Activated CD4-positive, alpha-beta T cell treated with anti-CD3 and anti-CD28 coated beads, Interleukin-2, amount 10 ng/mL, durations not matched to agents 24 days and 14 days (primary cell): ENCODE results near the gene TEDC2. TPM values are rescaled to one million over a fixed set of nuclear protein-coding genes. Genes with fewer than 3 reads are reported as not detected.

Experiments used
- DNase-seq: peaks from one replicate; pipeline ENCODE4 v3.0.0; 2022
- H3K27ac Mint-ChIP-seq: one replicate; pipeline ENCODE4 v1.8.0; 2022; ENCODE audit warnings: mild to moderate bottlenecking, mixed read lengths
- H3K27me3 Mint-ChIP-seq: one replicate; pipeline ENCODE4 v1.8.0; 2022; ENCODE audit warnings: mixed read lengths
- H3K36me3 Mint-ChIP-seq: one replicate; pipeline ENCODE4 v1.8.0; 2022; ENCODE audit warnings: low read depth, mild to moderate bottlenecking, mixed read lengths
- H3K4me1 Mint-ChIP-seq: one replicate; pipeline ENCODE4 v1.8.0; 2021; ENCODE audit warnings: mixed read lengths
- H3K4me3 Mint-ChIP-seq: one replicate; pipeline ENCODE4 v1.8.0; 2022; ENCODE audit warnings: mild to moderate bottlenecking, moderate library complexity, mixed read lengths
- H3K9me3 Mint-ChIP-seq: one replicate; pipeline ENCODE4 v1.8.0; 2021; ENCODE audit warnings: mixed read lengths
- intact Hi-C: fragments of 100-400 bp; cut with micrococcal nuclease; formaldehyde crosslinking; loops from one replicate; pipeline ENCODE4 v1.15.1; 2023
- total RNA-seq: library from RNA; stranded (reverse); gene quantifications from 2 replicates; pipeline ENCODE4 v1.2.3, GENCODE V29; 2022

The TEDC2 gene
- total RNA-seq, 1 donor from 2014 or later, result 41.7 TPM

GRCh38 chr16:2464333-2464732 is 4.4 kb downstream of the TEDC2 start:
- peaks cover 9% of the 10 kb centered on the region for H3K27me3 Mint-ChIP-seq
- intact Hi-C loops, result no loop called here
- no peak overlapping the region for H3K27ac Mint-ChIP-seq
- peaks cover 4% of the 10 kb centered on the region for H3K36me3 Mint-ChIP-seq
- H3K4me1 Mint-ChIP-seq, result peaks cover 6% of the 10 kb centered on the region
- no peak for DNase-seq
- no peaks in the 10 kb centered on the region for H3K9me3 Mint-ChIP-seq
- H3K4me3 Mint-ChIP-seq, result no peak overlapping the region

DNA sequence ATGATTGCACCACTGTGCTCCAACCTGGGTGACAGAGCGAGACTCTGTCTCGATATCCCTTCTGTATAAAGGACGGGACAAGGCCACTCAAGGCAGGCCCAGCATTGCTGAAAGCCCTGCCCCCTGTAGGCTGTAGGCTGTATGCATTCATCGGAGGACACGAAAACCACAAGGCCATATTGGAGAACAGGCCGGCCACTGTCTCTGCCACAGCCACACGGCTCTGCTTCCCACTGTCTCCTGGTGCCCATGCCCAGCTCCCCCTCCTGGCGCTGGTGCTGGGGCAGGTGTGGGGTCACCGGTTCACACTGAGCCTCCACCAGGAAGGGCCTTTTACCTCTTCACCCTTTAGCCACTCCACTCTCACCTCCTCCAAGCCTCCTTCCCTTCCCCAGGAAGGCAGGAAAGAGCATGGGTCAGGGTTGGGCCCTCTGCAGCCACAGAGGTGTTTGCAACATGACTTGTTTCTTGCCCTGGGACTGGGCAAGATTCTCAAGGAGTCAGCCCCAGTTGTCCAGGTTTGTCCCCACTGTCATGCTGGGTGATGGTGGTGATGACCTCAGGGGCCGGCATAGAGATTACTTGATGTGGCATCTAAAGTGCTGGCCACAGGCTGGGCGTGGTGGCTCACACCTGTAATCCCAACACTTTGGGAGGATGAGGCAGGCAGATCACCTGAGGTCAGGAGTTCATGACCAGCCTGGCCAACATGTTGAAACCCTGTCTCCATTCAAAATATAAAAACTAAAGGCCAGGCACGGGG is 5.9 kb downstream of the TEDC2 start:
- DNase-seq, result no peak
- Mint-ChIP-seq H3K4me1 (peaks cover 2% of the 10 kb centered on the region), H3K36me3 (no peaks in the 10 kb centered on the region), H3K27ac (no peak overlapping the region), H3K9me3 (no peaks in the 10 kb centered on the region), H3K27me3 (peaks cover 21% of the 10 kb centered on the region), H3K4me3 (no peak overlapping the region)
- intact Hi-C loops, result no loop called here

GRCh38 chr16:2466667-2467527 is 7.0 kb downstream of the TEDC2 start:
- no peak for DNase-seq
- intact Hi-C loops, result no loop called here
- Mint-ChIP-seq H3K9me3 (no peaks in the 10 kb centered on the region), H3K4me3 (no peak overlapping the region), H3K27ac (no peak overlapping the region), H3K27me3 (peaks cover 21% of the 10 kb centered on the region), H3K4me1 (peaks cover 2% of the 10 kb centered on the region), H3K36me3 (no peaks in the 10 kb centered on the region)

DNA sequence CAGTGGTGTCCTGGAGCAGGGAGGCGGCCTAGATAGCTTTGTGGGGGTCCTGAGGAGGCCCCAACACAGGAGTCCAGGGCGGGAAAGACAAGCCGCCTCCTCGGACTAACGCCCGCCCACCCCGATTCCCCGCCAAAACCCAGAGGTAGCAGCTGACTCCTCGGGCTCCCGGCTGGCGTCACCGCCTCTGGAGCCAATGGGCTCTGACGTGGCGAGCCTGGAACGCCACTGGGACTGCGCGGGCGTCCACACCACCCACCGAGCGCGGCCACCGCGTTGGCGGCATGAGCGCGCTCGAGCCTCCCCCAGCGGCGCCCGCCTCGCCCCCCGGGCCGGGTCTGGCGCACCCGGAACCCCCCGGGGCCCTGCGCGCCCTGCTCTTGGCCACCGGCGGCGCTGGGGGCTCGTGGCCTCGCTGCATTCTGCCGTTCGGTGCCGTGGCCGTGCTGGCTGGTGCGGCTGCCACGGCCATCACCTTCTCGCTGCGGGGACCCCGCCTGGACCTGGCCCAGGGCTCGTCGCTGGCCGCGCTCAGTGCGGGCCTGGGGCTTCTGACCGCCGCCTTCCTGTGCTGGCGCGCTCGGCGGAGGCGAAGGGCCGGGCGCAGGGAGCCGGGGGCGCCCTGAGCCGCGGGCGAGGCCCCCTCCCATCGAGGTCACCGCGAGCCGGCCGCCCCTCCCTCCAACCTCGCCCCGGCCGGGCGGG is 7.8 kb downstream of the TEDC2 start:
- intact Hi-C loops, result no loop called here
- H3K27ac Mint-ChIP-seq, result no peak overlapping the region
- H3K4me1 Mint-ChIP-seq, result peaks cover 2% of the 10 kb centered on the region
- H3K36me3 Mint-ChIP-seq, result no peaks in the 10 kb centered on the region
- no peak overlapping the region for H3K4me3 Mint-ChIP-seq
- DNase-seq, result no peak
- no peaks in the 10 kb centered on the region for H3K9me3 Mint-ChIP-seq
- peaks cover 21% of the 10 kb centered on the region for H3K27me3 Mint-ChIP-seq

- Mint-ChIP-seq H3K4me3 (peak overlapping the region; percentile 64), H3K27ac (no peak overlapping the region), H3K4me1 (peaks cover 5% of the 10 kb centered on the region), H3K27me3 (peaks cover 26% of the 10 kb centered on the region), H3K9me3 (no peaks in the 10 kb centered on the region), H3K36me3 (no peaks in the 10 kb centered on the region)
- intact Hi-C loops, result no loop called here
- no peak for DNase-seq
These were observed 8.4 kb downstream of the TEDC2 start for GRCh38 chr16:2468233-2468724.

DNA sequence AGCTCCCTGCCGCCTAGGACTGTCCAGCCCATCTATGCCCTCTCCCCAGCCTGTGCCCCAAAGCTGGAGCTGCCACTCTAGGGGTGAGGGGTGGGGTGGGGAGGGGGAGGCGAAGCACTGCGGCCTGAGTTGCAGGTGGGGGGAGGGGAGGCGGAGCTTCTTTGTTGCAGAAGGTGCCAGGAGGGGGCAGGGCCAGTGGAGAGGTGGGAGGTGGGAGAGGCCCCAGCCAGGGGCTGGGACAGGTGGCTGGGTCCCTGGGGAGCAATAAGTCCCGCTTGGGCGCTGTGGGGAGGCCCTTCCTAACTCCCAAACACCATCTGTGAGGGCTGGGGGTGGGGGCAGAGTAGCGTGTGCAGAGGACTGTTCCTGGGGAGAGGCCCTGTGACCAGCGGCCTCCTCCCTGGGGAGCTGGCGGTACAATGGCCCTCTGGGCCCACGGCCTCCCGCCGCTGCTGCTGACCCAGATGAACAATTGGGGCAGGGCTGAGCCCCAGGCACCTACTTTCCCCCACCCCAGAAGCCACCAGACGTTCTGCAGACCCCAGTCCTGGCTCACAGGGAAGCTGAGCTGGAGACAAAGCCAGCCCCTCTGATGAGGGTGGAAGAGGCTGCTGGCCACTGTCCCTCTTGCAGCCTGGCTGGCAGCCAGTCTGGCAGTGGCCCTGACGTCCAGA is 9.0 kb downstream of the TEDC2 start:
- Mint-ChIP-seq H3K27ac (no peak overlapping the region), H3K4me3 (peak overlapping the region; percentile 64), H3K36me3 (no peaks in the 10 kb centered on the region), H3K9me3 (no peaks in the 10 kb centered on the region), H3K4me1 (peaks cover 7% of the 10 kb centered on the region), H3K27me3 (peaks cover 28% of the 10 kb centered on the region)
- DNase-seq, result no peak
- intact Hi-C loops, result no loop called here

GRCh38 chr16:2469399-2470233 is 9.7 kb downstream of the TEDC2 start:
- Mint-ChIP-seq H3K9me3 (no peaks in the 10 kb centered on the region), H3K4me1 (peaks cover 7% of the 10 kb centered on the region), H3K27ac (no peak overlapping the region), H3K4me3 (no peak overlapping the region), H3K36me3 (no peaks in the 10 kb centered on the region), H3K27me3 (peaks cover 28% of the 10 kb centered on the region)
- intact Hi-C loops, result loop anchor here (5.0 kb wide), 1 partner anchor 42 kb away; the partner anchor contains the start of gene CCNF
- DNase-seq, result no peak

- no peak for DNase-seq
- Mint-ChIP-seq H3K27ac (no peak overlapping the region), H3K4me3 (no peak overlapping the region), H3K9me3 (no peaks in the 10 kb centered on the region), H3K27me3 (peaks cover 28% of the 10 kb centered on the region), H3K4me1 (peaks cover 7% of the 10 kb centered on the region), H3K36me3 (no peaks in the 10 kb centered on the region)
- intact Hi-C loops, result loop anchor here (5.0 kb wide), 1 partner anchor 43 kb away; the partner anchor contains the start of gene CCNF
These were observed 10.3 kb downstream of the TEDC2 start for GRCh38 chr16:2470234-2470601.

DNA sequence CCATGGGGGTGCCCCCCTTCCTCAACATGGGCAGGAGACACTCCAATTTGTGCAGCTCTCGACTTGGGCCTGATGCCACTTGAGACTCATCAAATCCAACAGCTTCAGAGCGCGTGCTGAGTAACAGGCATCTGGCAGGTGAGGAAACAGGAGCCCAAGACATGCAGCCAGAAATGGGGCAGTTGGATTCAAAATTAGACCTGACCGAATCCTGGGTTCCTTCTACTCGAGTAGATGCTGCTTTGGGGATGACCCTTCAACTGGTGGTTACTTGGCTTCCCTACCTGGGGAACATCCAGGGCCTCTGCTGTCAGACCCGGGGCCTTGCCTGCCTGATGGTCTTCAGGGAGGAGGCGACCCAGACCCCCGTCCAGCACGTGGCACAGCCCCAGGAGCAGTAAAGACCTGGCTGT is 10.7 kb downstream of the TEDC2 start:
- no peaks in the 10 kb centered on the region for H3K36me3 Mint-ChIP-seq
- H3K9me3 Mint-ChIP-seq, result no peaks in the 10 kb centered on the region
- H3K27me3 Mint-ChIP-seq, result peaks cover 28% of the 10 kb centered on the region
- intact Hi-C loops, result loop anchor here (5.0 kb wide), 1 partner anchor 43 kb away; the partner anchor contains the start of gene CCNF
- no peak overlapping the region for H3K4me3 Mint-ChIP-seq
- H3K4me1 Mint-ChIP-seq, result peaks cover 7% of the 10 kb centered on the region
- no peak overlapping the region for H3K27ac Mint-ChIP-seq
- no peak for DNase-seq

- Mint-ChIP-seq H3K9me3 (no peaks in the 10 kb centered on the region), H3K4me1 (peaks cover 8% of the 10 kb centered on the region), H3K4me3 (no peak within 1 kb of the TSS), H3K27me3 (peaks cover 29% of the 10 kb centered on the region), H3K27ac (no peak within 1 kb of the TSS), H3K36me3 (no peaks in the 10 kb centered on the region)
- DNase-seq, result no peak
- intact Hi-C loops, result loop anchor here (5.0 kb wide), 1 partner anchor 44 kb away; the partner anchor contains the start of gene CCNF
These were observed 11.2 kb downstream of the TEDC2 start, which contains the start of gene NTN3 for GRCh38 chr16:2471016-2471652. Gene NTN3, plus strand, starts transcription at chr16:2471297. Its CDS starts 405 bp downstream, at chr16:2471702.

DNA sequence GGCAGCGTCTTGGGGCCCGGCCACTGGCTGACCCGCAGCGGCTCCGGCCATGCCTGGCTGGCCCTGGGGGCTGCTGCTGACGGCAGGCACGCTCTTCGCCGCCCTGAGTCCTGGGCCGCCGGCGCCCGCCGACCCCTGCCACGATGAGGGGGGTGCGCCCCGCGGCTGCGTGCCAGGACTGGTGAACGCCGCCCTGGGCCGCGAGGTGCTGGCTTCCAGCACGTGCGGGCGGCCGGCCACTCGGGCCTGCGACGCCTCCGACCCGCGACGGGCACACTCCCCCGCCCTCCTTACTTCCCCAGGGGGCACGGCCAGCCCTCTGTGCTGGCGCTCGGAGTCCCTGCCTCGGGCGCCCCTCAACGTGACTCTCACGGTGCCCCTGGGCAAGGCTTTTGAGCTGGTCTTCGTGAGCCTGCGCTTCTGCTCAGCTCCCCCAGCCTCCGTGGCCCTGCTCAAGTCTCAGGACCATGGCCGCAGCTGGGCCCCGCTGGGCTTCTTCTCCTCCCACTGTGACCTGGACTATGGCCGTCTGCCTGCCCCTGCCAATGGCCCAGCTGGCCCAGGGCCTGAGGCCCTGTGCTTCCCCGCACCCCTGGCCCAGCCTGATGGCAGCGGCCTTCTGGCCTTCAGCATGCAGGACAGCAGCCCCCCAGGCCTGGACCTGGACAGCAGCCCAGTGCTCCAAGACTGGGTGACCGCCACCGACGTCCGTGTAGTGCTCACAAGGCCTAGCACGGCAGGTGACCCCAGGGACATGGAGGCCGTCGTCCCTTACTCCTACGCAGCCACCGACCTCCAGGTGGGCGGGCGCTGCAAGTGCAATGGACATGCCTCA is 12.0 kb downstream of the TEDC2 start:
- H3K36me3 Mint-ChIP-seq, result no peaks in the 10 kb centered on the region
- H3K4me3 Mint-ChIP-seq, result no peak overlapping the region
- intact Hi-C loops, result loop anchor here (5.0 kb wide), 1 partner anchor 45 kb away; the partner anchor contains the start of gene CCNF
- DNase-seq, result no peak
- peaks cover 10% of the 10 kb centered on the region for H3K4me1 Mint-ChIP-seq
- H3K9me3 Mint-ChIP-seq, result no peaks in the 10 kb centered on the region
- H3K27me3 Mint-ChIP-seq, result peaks cover 33% of the 10 kb centered on the region
- H3K27ac Mint-ChIP-seq, result no peak overlapping the region
